Ishikawa (cell line): Measurements from ENCODE around the gene MRPL53.

ENCODE experiments used
- CEBPB ChIP-seq: IDR thresholded peaks from 2 replicates; pipeline ENCODE4 v1.6.1; 2012
- CREB1 ChIP-seq: IDR thresholded peaks from 2 replicates; pipeline ENCODE4 v1.6.1; 2012; ENCODE audit warnings: low read depth
- EGR1 ChIP-seq: IDR thresholded peaks from 2 replicates; pipeline ENCODE4 v1.6.1; 2012
- EP300 ChIP-seq: IDR thresholded peaks from 2 replicates; pipeline ENCODE4 v1.6.1; 2012; ENCODE audit warnings: borderline replicate concordance
- FOXM1 ChIP-seq: IDR thresholded peaks from 2 replicates; pipeline ENCODE4 v1.6.1; 2012; ENCODE audit warnings: low read depth, borderline replicate concordance
- MAX ChIP-seq: IDR thresholded peaks from 2 replicates; pipeline ENCODE4 v1.6.1; 2012
- NFIC ChIP-seq: IDR thresholded peaks from 2 replicates; pipeline ENCODE4 v1.6.1; 2012
- RAD21 ChIP-seq: IDR thresholded peaks from 2 replicates; pipeline ENCODE4 v1.6.1; 2012; ENCODE audit warnings: low read depth
- REST ChIP-seq: IDR thresholded peaks from 2 replicates; pipeline ENCODE4 v1.6.1; 2012; ENCODE audit warnings: low read depth, mild to moderate bottlenecking
- TAF1 ChIP-seq: IDR thresholded peaks from 2 replicates; pipeline ENCODE4 v1.6.1; 2012; ENCODE audit warnings: low read depth, mild to moderate bottlenecking
- TCF12 ChIP-seq: IDR thresholded peaks from 2 replicates; pipeline ENCODE4 v1.6.1; 2012; ENCODE audit warnings: low read depth
- TEAD4 ChIP-seq: IDR thresholded peaks from 2 replicates; pipeline ENCODE4 v1.6.1; 2012
- USF1 ChIP-seq: IDR thresholded peaks from 2 replicates; pipeline ENCODE4 v1.6.1; 2012
- YY1 ChIP-seq: IDR thresholded peaks from 2 replicates; pipeline ENCODE4 v1.6.1; 2012; ENCODE audit warnings: low read depth
- ZBTB7A ChIP-seq: IDR thresholded peaks from 2 replicates; pipeline ENCODE4 v1.6.1; 2012; ENCODE audit warnings: low read depth

Gene MRPL53

GRCh38 chr2:74499940-74500577, 27.6 kb upstream of the MRPL53 start:
- no peak for TF ChIP-seq RAD21
- no peak for TF ChIP-seq CREB1
- TF ChIP-seq CEBPB, result no peak
- no peak for TF ChIP-seq REST
- TF ChIP-seq TCF12, result no peak
- TF ChIP-seq TEAD4, result no peak
- TF ChIP-seq TAF1, result no peak
- no peak for TF ChIP-seq USF1
- no peak for TF ChIP-seq FOXM1
- no peak for TF ChIP-seq EP300
- no peak for TF ChIP-seq EGR1
- no peak for TF ChIP-seq MAX
- no peak for TF ChIP-seq NFIC
- no peak for TF ChIP-seq YY1

GRCh38 chr2:74499267-74499939, 26.9 kb upstream of the MRPL53 start, which contains the start of gene LBX2:
TSS of gene LBX2 (minus strand) at chr2:74499603. CDS start at chr2:74499537, 66 bp downstream.
- TF ChIP-seq NFIC (no peak), USF1 (no peak), EP300 (no peak), TCF12 (no peak)

GRCh38 chr2:74498500-74499266, 26.2 kb upstream of the MRPL53 start:
- TF ChIP-seq EP300 (no peak), CREB1 (no peak), MAX (no peak), NFIC (no peak), REST (no peak), TAF1 (no peak), RAD21 (no peak), USF1 (no peak), YY1 (no peak), ZBTB7A (no peak), TCF12 (no peak), FOXM1 (no peak), EGR1 (no peak), CEBPB (no peak), TEAD4 (no peak)

- TF ChIP-seq TEAD4 (no peak), CREB1 (no peak), NFIC (no peak), YY1 (no peak), EGR1 (no peak)
Measured at GRCh38 chr2:74497777-74498499, 25.5 kb upstream of the MRPL53 start.
